RWPE2 (cell line): ENCODE measurements around the gene KRTAP10-4.
"Not testable (repeated sequence)": the region's sequence is repeated elsewhere in the genome, so short reads cannot be mapped to it uniquely, and the experiment has no call there.

Experiments used
- ATAC-seq: fragments of 200-7000 bp; cut with Tn5 transposase; 3 replicates; pipeline ENCODE4 v1.9.1; 2021; ENCODE audit warnings: low read depth
- DNase-seq: peaks from one replicate; pipeline ENCODE4 v3.0.0-alpha.2; 2020; ENCODE audit warnings: low spot score
- H3K27ac ChIP-seq: fragments of 450-650 bp; 2 replicates; pipeline ENCODE4 v1.5.1; 2017; ENCODE audit warnings: mild to moderate bottlenecking; ENCODE audit not compliant: poor library complexity, severe bottlenecking
- H3K27me3 ChIP-seq: fragments of 250-450 bp; sonication (Bioruptor Pico); 2 replicates; pipeline ENCODE4 v1.5.1; 2021; ENCODE audit warnings: mild to moderate bottlenecking, moderate library complexity; ENCODE audit not compliant: insufficient read depth, poor library complexity, severe bottlenecking
- H3K36me3 ChIP-seq: fragments of 250-450 bp; sonication (Bioruptor Pico); 2 replicates; pipeline ENCODE4 v1.5.1; 2020; ENCODE audit warnings: low read depth, mild to moderate bottlenecking, moderate library complexity
- H3K4me1 ChIP-seq: fragments of 250-450 bp; sonication (Bioruptor Pico); 2 replicates; pipeline ENCODE4 v1.5.1; 2021; ENCODE audit warnings: mild to moderate bottlenecking, moderate library complexity; ENCODE audit not compliant: insufficient read depth, poor library complexity, severe bottlenecking
- H3K4me3 ChIP-seq: fragments of 250-450 bp; sonication (Bioruptor Pico); 2 replicates; pipeline ENCODE4 v1.5.1; 2021; ENCODE audit warnings: mild to moderate bottlenecking, moderate library complexity; ENCODE audit not compliant: severe bottlenecking
- H3K9me3 ChIP-seq: fragments of 250-450 bp; sonication (Bioruptor Pico); 2 replicates; pipeline ENCODE4 v1.5.1; 2021; ENCODE audit warnings: mild to moderate bottlenecking, moderate library complexity; ENCODE audit not compliant: severe bottlenecking
- TF ChIP-seq, protein P1 (sequence below): fragments of 450-650 bp; IDR thresholded peaks from one replicate; pipeline ENCODE4 v1.5.1; 2017; ENCODE audit warnings: mild to moderate bottlenecking, moderate library complexity; ENCODE audit not compliant: poor library complexity, severe bottlenecking

KRTAP10-4 gene

DNA sequence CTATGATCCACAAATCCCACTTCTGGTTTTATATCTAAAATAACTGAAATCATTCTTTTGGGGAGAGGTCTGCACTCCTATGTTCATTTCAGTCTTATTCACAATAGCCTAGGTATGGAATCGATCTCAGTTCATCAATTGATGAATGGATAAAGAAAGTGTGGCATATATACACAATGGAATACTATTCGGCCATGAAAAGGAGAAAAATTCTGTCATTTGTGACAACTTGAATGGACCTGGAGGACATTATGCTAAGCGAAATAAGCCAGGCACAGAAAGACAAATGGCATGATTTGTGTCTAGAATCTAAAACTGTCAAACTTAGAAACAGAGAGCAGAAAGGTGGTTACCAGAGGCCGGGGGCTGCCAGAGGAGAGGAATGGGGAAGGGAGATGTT is 33.0 kb downstream of the KRTAP10-4 start:
- H3K4me3 ChIP-seq, result no peak overlapping the region
- H3K27ac ChIP-seq, result no peak overlapping the region
- TF ChIP-seq, protein P1, sequence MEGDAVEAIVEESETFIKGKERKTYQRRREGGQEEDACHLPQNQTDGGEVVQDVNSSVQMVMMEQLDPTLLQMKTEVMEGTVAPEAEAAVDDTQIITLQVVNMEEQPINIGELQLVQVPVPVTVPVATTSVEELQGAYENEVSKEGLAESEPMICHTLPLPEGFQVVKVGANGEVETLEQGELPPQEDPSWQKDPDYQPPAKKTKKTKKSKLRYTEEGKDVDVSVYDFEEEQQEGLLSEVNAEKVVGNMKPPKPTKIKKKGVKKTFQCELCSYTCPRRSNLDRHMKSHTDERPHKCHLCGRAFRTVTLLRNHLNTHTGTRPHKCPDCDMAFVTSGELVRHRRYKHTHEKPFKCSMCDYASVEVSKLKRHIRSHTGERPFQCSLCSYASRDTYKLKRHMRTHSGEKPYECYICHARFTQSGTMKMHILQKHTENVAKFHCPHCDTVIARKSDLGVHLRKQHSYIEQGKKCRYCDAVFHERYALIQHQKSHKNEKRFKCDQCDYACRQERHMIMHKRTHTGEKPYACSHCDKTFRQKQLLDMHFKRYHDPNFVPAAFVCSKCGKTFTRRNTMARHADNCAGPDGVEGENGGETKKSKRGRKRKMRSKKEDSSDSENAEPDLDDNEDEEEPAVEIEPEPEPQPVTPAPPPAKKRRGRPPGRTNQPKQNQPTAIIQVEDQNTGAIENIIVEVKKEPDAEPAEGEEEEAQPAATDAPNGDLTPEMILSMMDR, result no peak
- H3K27me3 ChIP-seq, result peaks cover 15% of the 10 kb centered on the region
- H3K4me1 ChIP-seq, result no peaks in the 10 kb centered on the region
- DNase-seq (no peak), ATAC-seq (no peak)
- no peaks in the 10 kb centered on the region for H3K9me3 ChIP-seq
- no peaks in the 10 kb centered on the region for H3K36me3 ChIP-seq

DNA sequence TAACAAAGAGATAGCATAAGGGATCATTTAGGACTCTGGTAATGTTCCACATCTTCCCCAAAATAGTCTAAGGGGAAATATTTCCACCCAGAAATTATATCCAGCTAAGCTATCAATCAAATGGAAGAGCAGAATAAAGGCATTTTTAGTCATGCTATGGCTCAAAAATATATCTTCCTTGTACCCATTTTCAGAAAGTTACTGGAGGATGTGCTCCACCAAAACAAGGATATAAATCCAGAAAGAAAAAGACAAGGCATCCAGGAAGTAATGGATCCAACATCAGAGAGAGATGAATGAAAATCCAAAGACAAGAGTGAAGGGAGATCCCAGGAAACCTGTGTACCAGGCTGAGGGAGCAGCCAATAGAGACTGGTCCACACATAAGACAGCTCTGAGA is 35.7 kb downstream of the KRTAP10-4 start:
- Histone ChIP-seq H3K4me1 (no peaks in the 10 kb centered on the region), H3K27me3 (peaks cover 11% of the 10 kb centered on the region), H3K27ac (no peak overlapping the region), H3K36me3 (no peaks in the 10 kb centered on the region), H3K9me3 (no peaks in the 10 kb centered on the region), H3K4me3 (no peak overlapping the region)
- ATAC-seq, result no peak
- no peak for DNase-seq
- TF ChIP-seq, protein P1, result no peak

DNA sequence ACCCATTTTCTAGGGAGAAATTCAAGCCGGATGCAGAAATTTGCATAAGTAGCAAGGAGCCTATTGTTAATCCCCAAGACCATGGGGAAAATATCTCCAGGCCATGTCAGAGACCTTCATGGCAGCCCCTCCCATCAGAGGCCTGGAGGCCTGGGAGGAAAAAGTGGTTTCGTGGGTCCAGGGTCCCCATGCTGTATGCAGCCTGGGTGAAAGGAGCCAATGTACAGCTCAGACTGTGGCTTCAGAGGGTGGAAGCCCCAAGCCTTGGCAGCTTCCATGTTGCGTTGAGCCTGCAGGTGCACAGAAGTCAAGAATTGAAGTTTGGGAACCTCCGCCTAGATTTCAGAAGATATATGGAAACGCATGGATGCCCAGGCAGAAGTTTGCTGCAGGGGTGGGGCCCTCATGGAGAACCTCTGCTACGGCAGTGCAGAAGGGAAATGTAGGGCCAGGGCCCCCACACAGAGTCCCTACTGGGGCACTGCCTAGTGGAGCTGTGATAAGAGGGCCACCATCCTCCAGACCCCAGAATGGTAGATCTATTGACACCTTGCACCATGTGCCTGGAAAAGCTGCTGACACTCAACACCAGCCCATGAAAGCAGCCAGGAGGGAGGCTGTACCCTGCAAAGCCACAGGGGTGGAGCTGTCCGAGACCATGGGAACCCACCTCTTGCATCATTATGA is 36.8 kb downstream of the KRTAP10-4 start:
- ATAC-seq, H3K4me3 ChIP-seq, H3K27ac ChIP-seq, H3K9me3 ChIP-seq, H3K36me3 ChIP-seq, DNase-seq, H3K4me1 ChIP-seq: not testable (repeated sequence)
- H3K27me3 ChIP-seq, result peaks cover 11% of the 10 kb centered on the region

DNA sequence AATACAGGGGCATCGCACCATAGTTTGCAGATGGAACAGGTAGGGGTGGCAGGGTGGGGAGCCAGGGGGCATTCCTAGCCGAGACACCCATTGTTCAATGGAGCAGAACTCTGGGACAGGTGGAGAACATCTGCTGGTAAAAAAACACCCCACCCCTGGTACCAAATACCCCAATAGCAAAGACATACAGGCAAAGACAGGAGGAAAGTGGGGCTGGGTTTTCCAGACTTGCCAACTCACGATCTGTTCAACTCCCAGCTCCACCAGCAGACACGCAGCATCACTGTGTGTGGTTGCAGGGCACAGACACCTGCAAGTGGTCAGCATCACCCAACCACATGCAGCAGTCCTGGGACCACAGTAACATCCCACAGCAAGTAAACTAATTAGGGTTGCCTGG is 38.0 kb downstream of the KRTAP10-4 start:
- ATAC-seq (no peak), DNase-seq (no peak)
- peaks cover 17% of the 10 kb centered on the region for H3K27me3 ChIP-seq
- no peak overlapping the region for H3K4me3 ChIP-seq
- H3K4me1 ChIP-seq, result no peaks in the 10 kb centered on the region
- no peaks in the 10 kb centered on the region for H3K9me3 ChIP-seq
- TF ChIP-seq, protein P1, result no peak
- no peak overlapping the region for H3K27ac ChIP-seq
- no peaks in the 10 kb centered on the region for H3K36me3 ChIP-seq

DNA sequence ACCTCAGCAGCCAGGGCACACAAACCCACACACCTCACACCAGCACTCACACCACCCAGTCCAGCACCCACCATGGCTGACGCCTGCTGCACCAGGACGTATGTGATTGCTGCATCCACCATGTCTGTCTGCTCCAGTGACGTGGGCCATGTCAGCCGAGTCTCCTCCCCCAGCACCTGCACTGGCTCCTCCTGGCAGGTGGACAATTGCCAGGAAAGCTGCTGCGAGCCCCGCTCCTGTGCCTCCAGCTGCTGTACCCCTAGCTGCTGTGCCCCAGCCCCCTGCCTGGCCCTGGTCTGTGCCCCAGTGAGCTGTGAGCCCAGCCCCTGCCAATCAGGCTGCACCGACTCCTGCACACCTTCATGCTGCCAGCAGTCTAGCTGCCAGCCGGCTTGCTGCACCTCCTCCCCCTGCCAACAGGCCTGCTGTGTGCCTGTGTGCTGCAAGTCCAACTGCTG is 38.5 kb downstream of the KRTAP10-4 start, which contains the start of gene KRTAP10-8:
Gene KRTAP10-8, plus strand, starts transcription at position 51 of the 458 bp plus-strand sequence. Its CDS starts 22 bp downstream, at position 73.
- H3K4me1 ChIP-seq, result no peaks in the 10 kb centered on the region
- H3K36me3 ChIP-seq, result no peaks in the 10 kb centered on the region
- peak; percentile 38 for DNase-seq
- H3K9me3 ChIP-seq, result no peaks in the 10 kb centered on the region
- no peak for ATAC-seq
- H3K27ac ChIP-seq, result no peak within 1 kb of the TSS
- TF ChIP-seq, protein P1, result no peak
- peaks cover 21% of the 10 kb centered on the region for H3K27me3 ChIP-seq
- no peak within 1 kb of the TSS for H3K4me3 ChIP-seq
